OCI-LY3 (cell line): ENCODE results near the gene MAN2A1.
"Not testable (repeated sequence)": the region's sequence is repeated elsewhere in the genome, so short reads cannot be mapped to it uniquely, and the experiment has no call there.

Experiments used
- H2AFZ ChIP-seq: fragments of 200-600, 300-600 bp; shearing (Covaris generic); 2 replicates; pipeline ENCODE4 v1.6.0; 2014; ENCODE audit warnings: antibody characterized with exemption, low read depth, low read length
- H3K27ac ChIP-seq: fragments of 200-600, 300-600 bp; sonication (generic); 2 replicates; pipeline ENCODE4 v1.5.1; 2014; ENCODE audit warnings: mild to moderate bottlenecking, low read length, moderate library complexity, mixed read lengths
- H3K27me3 ChIP-seq: fragments of 200-600, 300-600 bp; sonication (generic); 2 replicates; pipeline ENCODE4 v1.6.1; 2014; ENCODE audit warnings: low read depth, low read length, mixed read lengths
- H3K36me3 ChIP-seq: fragments of 200-600, 300-600 bp; sonication (generic); replicated peaks from 2 replicates; pipeline ENCODE3; 2014; ENCODE audit warnings: low read depth, low read length, mixed read lengths
- H3K4me1 ChIP-seq: fragments of 300-600, 200-600 bp; sonication (generic); 2 replicates; pipeline ENCODE4 v1.6.1; 2014; ENCODE audit warnings: low read length, mixed read lengths
- H3K4me2 ChIP-seq: fragments of 200-600, 300-600 bp; sonication (generic); 2 replicates; pipeline ENCODE4 v1.6.1; 2014; ENCODE audit warnings: low read length, mixed read lengths
- H3K4me3 ChIP-seq: fragments of 300-600, 200-600 bp; sonication (generic); 2 replicates; pipeline ENCODE4 v1.5.1; 2014; ENCODE audit warnings: antibody characterized with exemption, mild to moderate bottlenecking, low read length, moderate library complexity
- H3K79me2 ChIP-seq: fragments of 300-600, 200-600 bp; shearing (Covaris generic); 2 replicates; pipeline ENCODE4 v1.6.1; 2014; ENCODE audit warnings: mild to moderate bottlenecking, low read length, mixed read lengths
- H3K9ac ChIP-seq: fragments of 300-600, 200-600 bp; shearing (Covaris generic); 2 replicates; pipeline ENCODE4 v1.6.0; 2014; ENCODE audit warnings: mild to moderate bottlenecking, low read length, moderate library complexity
- H3K9me3 ChIP-seq: fragments of 200-600, 300-600 bp; shearing (Covaris generic); 2 replicates; pipeline ENCODE4 v1.6.1; 2014; ENCODE audit warnings: low read length, mixed read lengths; ENCODE audit not compliant: insufficient read depth
- H4K20me1 ChIP-seq: fragments of 200-600, 300-600 bp; sonication (generic); 2 replicates; pipeline ENCODE4 v1.6.1; 2016; ENCODE audit warnings: low read length, mixed read lengths; ENCODE audit not compliant: insufficient read depth
- CTCF ChIP-seq: fragments of 200-600, 300-600 bp; sonication (generic); IDR thresholded peaks from 2 replicates; pipeline ENCODE4 v1.5.1; 2014; ENCODE audit warnings: antibody characterized with exemption, low read length, low read depth
- EZH2phosphoT487 ChIP-seq: fragments of 200-600 bp; shearing (Covaris generic); IDR thresholded peaks from 2 replicates; pipeline ENCODE4 v1.6.1; 2018; ENCODE audit warnings: antibody characterized with exemption, mixed run types, low read depth

The MAN2A1 gene

GRCh38 chr5:109759306-109759705 is 69.6 kb downstream of the MAN2A1 start:
- H3K4me3 ChIP-seq = no peak overlapping the region

GRCh38 chr5:109760130-109760529 is 70.4 kb downstream of the MAN2A1 start:
- H3K27ac ChIP-seq, H3K79me2 ChIP-seq, H2AFZ ChIP-seq, H4K20me1 ChIP-seq, H3K9ac ChIP-seq, H3K4me1 ChIP-seq, H3K4me2 ChIP-seq, H3K9me3 ChIP-seq, H3K4me3 ChIP-seq, H3K27me3 ChIP-seq: not testable (repeated sequence)
- peaks cover 24% of the 10 kb centered on the region for H3K36me3 ChIP-seq

More at GRCh38 chr5:109759306-109759705, 69.6 kb downstream of the MAN2A1 start:
- Histone ChIP-seq H3K9me3 (no peaks in the 10 kb centered on the region), H2AFZ (no peak overlapping the region), H3K4me2 (no peak overlapping the region), H4K20me1 (no peaks in the 10 kb centered on the region), H3K79me2 (peaks cover 3% of the 10 kb centered on the region; the same call in 1 of the 2 replicates), H3K27ac (no peak overlapping the region), H3K27me3 (no peaks in the 10 kb centered on the region), H3K4me1 (0 out of 2 replicates have a peak, but pooled peaks cover 4% of the 10 kb centered on the region), H3K9ac (no peak overlapping the region), H3K36me3 (peaks cover 24% of the 10 kb centered on the region)
- TF ChIP-seq EZH2phosphoT487 (no peak), CTCF (no peak)

- no peaks in the 10 kb centered on the region for H3K27me3 ChIP-seq
- no peak for TF ChIP-seq CTCF
- TF ChIP-seq EZH2phosphoT487 = no peak
- no peaks in the 10 kb centered on the region for H3K9me3 ChIP-seq
- H3K9ac ChIP-seq = no peak overlapping the region
- 0 out of 2 replicates have a peak, but pooled peaks cover 4% of the 10 kb centered on the region for H3K4me1 ChIP-seq
- H4K20me1 ChIP-seq = no peaks in the 10 kb centered on the region
- peaks cover 12% of the 10 kb centered on the region for H3K36me3 ChIP-seq
- peaks cover 7% of the 10 kb centered on the region; the same call in 1 of the 2 replicates for H3K79me2 ChIP-seq
- no peak overlapping the region for H2AFZ ChIP-seq
- no peak overlapping the region for H3K4me2 ChIP-seq
- H3K27ac ChIP-seq = no peak overlapping the region
- H3K4me3 ChIP-seq = no peak overlapping the region
These were observed 73.1 kb downstream of the MAN2A1 start for GRCh38 chr5:109762821-109763220.

GRCh38 chr5:109767184-109767995 is 77.7 kb downstream of the MAN2A1 start:
- Histone ChIP-seq H3K4me2 (no peak overlapping the region), H4K20me1 (no peaks in the 10 kb centered on the region), H3K9me3 (no peaks in the 10 kb centered on the region), H3K79me2 (peaks cover 4% of the 10 kb centered on the region; the same call in 1 of the 2 replicates), H3K9ac (no peak overlapping the region), H3K4me3 (no peak overlapping the region), H2AFZ (no peak overlapping the region), H3K27ac (no peak overlapping the region), H3K36me3 (peaks cover 22% of the 10 kb centered on the region), H3K27me3 (no peaks in the 10 kb centered on the region), H3K4me1 (no peaks in the 10 kb centered on the region)
- TF ChIP-seq CTCF (no peak), EZH2phosphoT487 (no peak)
